Nephron (organoid): ENCODE results near the gene ANP32A.
A peak's percentile ranks its signal among the peaks of the same experiment; 100 is the strongest.

Experiments used
- H3K27ac Mint-ChIP-seq, 3 experiments: 2 replicates each; pipeline ENCODE4 v1.8.0; 2020; ENCODE audit warnings: mixed read lengths in 3 of 3, mild to moderate bottlenecking in 2 of 3, moderate library complexity in 1 of 3
- H3K27me3 Mint-ChIP-seq: 2 replicates; pipeline ENCODE4 v1.8.0; 2021; ENCODE audit warnings: low read depth, mild to moderate bottlenecking, moderate library complexity, mixed read lengths
- H3K36me3 Mint-ChIP-seq: 2 replicates; pipeline ENCODE4 v1.8.0; 2020; ENCODE audit warnings: low read depth, mixed read lengths
- H3K4me1 Mint-ChIP-seq: 2 replicates; pipeline ENCODE4 v1.8.0; 2020; ENCODE audit warnings: mixed read lengths
- H3K4me3 Mint-ChIP-seq, 3 experiments: 2 replicates each; pipeline ENCODE4 v1.8.0; 2020; ENCODE audit warnings: mild to moderate bottlenecking in 3 of 3, mixed read lengths in 3 of 3, moderate library complexity in 2 of 3
- H3K9me3 Mint-ChIP-seq: 2 replicates; pipeline ENCODE4 v1.8.0; 2020; ENCODE audit warnings: mixed read lengths
- CTCF ChIP-seq, 3 experiments: fragments of 200-600 bp; sonication (generic); IDR thresholded peaks; one replicate each; pipeline ENCODE4 v1.5.0; 2021; ENCODE audit warnings: antibody characterized with exemption in 3 of 3; ENCODE audit not compliant: unreplicated experiment in 3 of 3

The ANP32A gene

GRCh38 chr15:68774521-68775235, 46.0 kb downstream of the ANP32A start:
- Mint-ChIP-seq H3K4me3 (no peak overlapping the region), H3K27ac (peak overlapping the region in 2 of 3 experiments; percentile 47 to 84), H3K9me3 (no peaks in the 10 kb centered on the region), H3K36me3 (peaks cover 29% of the 10 kb centered on the region), H3K4me1 (peaks cover 7% of the 10 kb centered on the region), H3K27me3 (no peaks in the 10 kb centered on the region)
- no peak for TF ChIP-seq CTCF (IDR thresholded peaks at IDR 0.05; ENCODE audit: unreplicated experiment in 3 of 3)

GRCh38 chr15:68774120-68774519, 46.6 kb downstream of the ANP32A start:
- Mint-ChIP-seq H3K27me3 (no peaks in the 10 kb centered on the region), H3K9me3 (no peaks in the 10 kb centered on the region), H3K27ac (no peak overlapping the region), H3K4me1 (peaks cover 7% of the 10 kb centered on the region), H3K4me3 (no peak overlapping the region), H3K36me3 (peaks cover 25% of the 10 kb centered on the region)
- no peak for TF ChIP-seq CTCF (IDR thresholded peaks at IDR 0.05; ENCODE audit: unreplicated experiment in 3 of 3)

- Mint-ChIP-seq H3K36me3 (peaks cover 14% of the 10 kb centered on the region), H3K4me1 (peaks cover 7% of the 10 kb centered on the region), H3K27me3 (peaks cover 4% of the 10 kb centered on the region), H3K9me3 (no peaks in the 10 kb centered on the region), H3K4me3 (no peak overlapping the region), H3K27ac (no peak overlapping the region)
- no peak for TF ChIP-seq CTCF (IDR thresholded peaks at IDR 0.05; ENCODE audit: unreplicated experiment in 3 of 3)
Observed at GRCh38 chr15:68773036-68773435, 47.7 kb downstream of the ANP32A start.

- TF ChIP-seq CTCF (IDR thresholded peaks at IDR 0.05; ENCODE audit: unreplicated experiment in 3 of 3) = no peak
- Mint-ChIP-seq H3K4me1 (no peaks in the 10 kb centered on the region), H3K36me3 (no peaks in the 10 kb centered on the region), H3K27me3 (peaks cover 4% of the 10 kb centered on the region), H3K4me3 (no peak overlapping the region), H3K27ac (no peak overlapping the region), H3K9me3 (no peaks in the 10 kb centered on the region)
Observed at GRCh38 chr15:68770216-68770615, 50.5 kb downstream of the ANP32A start.

GRCh38 chr15:68769702-68770101, 51.0 kb downstream of the ANP32A start:
- H3K27me3 Mint-ChIP-seq = peaks cover 4% of the 10 kb centered on the region
- no peaks in the 10 kb centered on the region for H3K9me3 Mint-ChIP-seq
- no peak for TF ChIP-seq CTCF (IDR thresholded peaks at IDR 0.05; ENCODE audit: unreplicated experiment in 3 of 3)
- no peak overlapping the region for H3K27ac Mint-ChIP-seq
- no peak overlapping the region for H3K4me3 Mint-ChIP-seq
- H3K4me1 Mint-ChIP-seq = no peaks in the 10 kb centered on the region
- H3K36me3 Mint-ChIP-seq = no peaks in the 10 kb centered on the region

GRCh38 chr15:68768321-68768720, 52.4 kb downstream of the ANP32A start:
- Mint-ChIP-seq H3K27me3 (peaks cover 11% of the 10 kb centered on the region), H3K36me3 (no peaks in the 10 kb centered on the region), H3K27ac (no peak overlapping the region), H3K9me3 (no peaks in the 10 kb centered on the region), H3K4me1 (no peaks in the 10 kb centered on the region), H3K4me3 (no peak overlapping the region)
- no peak for TF ChIP-seq CTCF (IDR thresholded peaks at IDR 0.05; ENCODE audit: unreplicated experiment in 3 of 3)
